GM13976 (cell line): ENCODE measurements around the gene DLGAP4.
A peak's percentile ranks its signal among the peaks of the same experiment; 100 is the strongest.

Experiments
- DNase-seq: peaks from one replicate; pipeline ENCODE4 v3.0.0; 2012; ENCODE audit warnings: low spot score
- in situ Hi-C: fragments of 300-500 bp; cut with MboI; formaldehyde crosslinking; loops from one replicate; pipeline ENCODE4 v1.12.0; 2022; ENCODE audit warnings: low sequenced_read_pairs, mixed read lengths, inconsistent platforms; ENCODE audit not compliant: unreplicated experiment
- TF ChIP-seq, protein P1 (sequence below): IDR thresholded peaks from 2 replicates; pipeline ENCODE4 v1.5.1; 2012; ENCODE audit warnings: borderline replicate concordance, mild to moderate bottlenecking; ENCODE audit not compliant: insufficient read depth; ENCODE audit errors: extremely low read depth, missing control alignments, control extremely low read depth

DLGAP4 gene

DNA sequence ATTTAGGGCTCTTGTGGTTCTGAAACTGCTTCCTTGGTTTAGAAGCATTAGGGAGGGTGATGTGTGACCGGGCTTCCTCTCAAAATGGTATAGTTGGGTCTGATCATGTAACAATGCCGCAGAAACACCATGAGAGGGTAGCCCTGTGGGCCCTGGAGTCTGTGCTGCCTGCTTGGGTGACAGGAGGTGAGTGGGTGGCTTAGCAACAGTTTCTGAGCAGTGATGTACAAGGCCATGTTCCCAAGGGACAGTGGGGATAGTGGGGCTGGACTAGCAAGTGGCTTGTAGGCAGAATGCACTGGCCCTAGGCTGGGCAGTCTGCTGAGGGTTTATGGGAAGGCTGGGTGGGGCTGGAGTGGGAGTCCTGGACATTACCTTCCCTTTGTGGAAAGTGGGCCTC is 128.2 kb downstream of the DLGAP4 start:
- DNase-seq = peak; percentile 42
- in situ Hi-C loops = loop anchor here (10.0 to 25.0 kb wide), 2 partner anchors 230 to 447 kb away; no protein-coding TSS in a partner anchor
- TF ChIP-seq, protein P1, sequence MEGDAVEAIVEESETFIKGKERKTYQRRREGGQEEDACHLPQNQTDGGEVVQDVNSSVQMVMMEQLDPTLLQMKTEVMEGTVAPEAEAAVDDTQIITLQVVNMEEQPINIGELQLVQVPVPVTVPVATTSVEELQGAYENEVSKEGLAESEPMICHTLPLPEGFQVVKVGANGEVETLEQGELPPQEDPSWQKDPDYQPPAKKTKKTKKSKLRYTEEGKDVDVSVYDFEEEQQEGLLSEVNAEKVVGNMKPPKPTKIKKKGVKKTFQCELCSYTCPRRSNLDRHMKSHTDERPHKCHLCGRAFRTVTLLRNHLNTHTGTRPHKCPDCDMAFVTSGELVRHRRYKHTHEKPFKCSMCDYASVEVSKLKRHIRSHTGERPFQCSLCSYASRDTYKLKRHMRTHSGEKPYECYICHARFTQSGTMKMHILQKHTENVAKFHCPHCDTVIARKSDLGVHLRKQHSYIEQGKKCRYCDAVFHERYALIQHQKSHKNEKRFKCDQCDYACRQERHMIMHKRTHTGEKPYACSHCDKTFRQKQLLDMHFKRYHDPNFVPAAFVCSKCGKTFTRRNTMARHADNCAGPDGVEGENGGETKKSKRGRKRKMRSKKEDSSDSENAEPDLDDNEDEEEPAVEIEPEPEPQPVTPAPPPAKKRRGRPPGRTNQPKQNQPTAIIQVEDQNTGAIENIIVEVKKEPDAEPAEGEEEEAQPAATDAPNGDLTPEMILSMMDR = no peak

DNA sequence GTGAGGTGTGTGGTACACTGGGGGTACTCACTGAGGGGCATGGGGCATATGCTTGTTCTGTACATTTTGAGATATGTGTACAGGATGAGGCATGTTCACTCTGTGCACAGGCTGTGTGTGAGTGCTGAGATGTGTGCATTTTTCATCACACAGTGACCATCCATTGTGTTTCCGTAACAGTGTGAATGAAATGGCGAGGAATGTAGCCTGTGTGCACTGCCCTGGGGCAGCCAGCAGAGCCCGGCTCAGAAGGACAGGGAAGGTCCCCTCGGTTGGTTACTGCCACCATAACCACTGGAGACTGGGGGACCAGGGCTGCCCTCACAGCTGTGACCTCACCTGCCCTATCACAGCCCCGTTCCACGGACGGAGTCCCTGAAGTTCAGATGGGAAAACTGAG is 129.0 kb downstream of the DLGAP4 start:
- TF ChIP-seq, protein P1 = no peak
- no peak for DNase-seq
- in situ Hi-C loops = loop anchor here (10.0 to 25.0 kb wide), 2 partner anchors 230 to 448 kb away; no protein-coding TSS in a partner anchor

DNA sequence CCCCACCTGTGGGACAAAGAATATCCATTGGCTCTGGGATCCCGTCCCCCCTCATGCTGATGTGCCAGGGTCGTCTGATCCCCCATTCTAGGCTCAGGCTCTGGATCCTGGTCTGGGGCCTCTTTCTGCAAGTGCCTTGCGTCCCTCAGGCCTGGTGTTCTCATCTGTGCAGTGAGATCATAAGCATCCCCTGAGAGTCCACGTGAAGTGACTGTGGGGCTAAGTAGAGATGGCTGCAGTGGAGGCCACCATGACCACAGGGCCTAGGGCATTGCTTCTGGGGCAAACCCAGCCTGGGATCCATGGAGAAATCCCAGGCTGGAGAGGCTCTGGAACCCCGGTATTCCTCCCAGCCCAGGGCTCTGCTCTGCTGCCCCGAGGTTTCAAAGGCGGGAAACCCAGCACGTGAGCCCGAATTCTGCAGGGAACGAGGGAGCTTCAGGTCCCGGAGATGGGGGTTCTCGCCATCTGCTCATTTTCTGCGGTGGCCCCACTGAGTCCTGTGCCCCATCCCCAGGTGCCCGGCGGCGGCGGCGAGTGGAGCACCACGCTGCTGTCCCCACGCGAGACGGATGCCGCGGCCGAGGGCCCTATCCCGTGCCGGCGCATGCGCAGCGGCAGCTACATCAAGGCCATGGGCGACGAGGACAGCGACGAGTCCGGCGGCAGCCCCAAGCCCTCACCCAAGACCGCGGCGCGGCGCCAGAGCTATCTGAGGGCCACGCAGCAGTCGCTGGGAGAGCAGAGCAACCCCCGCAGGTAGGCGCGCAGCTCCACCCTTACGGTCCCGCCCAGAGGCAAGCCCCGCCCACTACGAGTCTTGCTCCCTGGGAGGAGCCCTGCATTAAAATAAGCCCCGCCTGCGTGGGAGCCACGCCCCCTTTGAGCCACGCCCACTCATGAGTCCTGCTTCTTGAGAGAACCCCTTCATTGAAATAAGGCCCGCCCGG is 129.7 kb downstream of the DLGAP4 start:
- in situ Hi-C loops = loop anchor here (10.0 to 25.0 kb wide), 2 partner anchors 231 to 449 kb away; no protein-coding TSS in a partner anchor
- DNase-seq = peak; percentile 81

DNA sequence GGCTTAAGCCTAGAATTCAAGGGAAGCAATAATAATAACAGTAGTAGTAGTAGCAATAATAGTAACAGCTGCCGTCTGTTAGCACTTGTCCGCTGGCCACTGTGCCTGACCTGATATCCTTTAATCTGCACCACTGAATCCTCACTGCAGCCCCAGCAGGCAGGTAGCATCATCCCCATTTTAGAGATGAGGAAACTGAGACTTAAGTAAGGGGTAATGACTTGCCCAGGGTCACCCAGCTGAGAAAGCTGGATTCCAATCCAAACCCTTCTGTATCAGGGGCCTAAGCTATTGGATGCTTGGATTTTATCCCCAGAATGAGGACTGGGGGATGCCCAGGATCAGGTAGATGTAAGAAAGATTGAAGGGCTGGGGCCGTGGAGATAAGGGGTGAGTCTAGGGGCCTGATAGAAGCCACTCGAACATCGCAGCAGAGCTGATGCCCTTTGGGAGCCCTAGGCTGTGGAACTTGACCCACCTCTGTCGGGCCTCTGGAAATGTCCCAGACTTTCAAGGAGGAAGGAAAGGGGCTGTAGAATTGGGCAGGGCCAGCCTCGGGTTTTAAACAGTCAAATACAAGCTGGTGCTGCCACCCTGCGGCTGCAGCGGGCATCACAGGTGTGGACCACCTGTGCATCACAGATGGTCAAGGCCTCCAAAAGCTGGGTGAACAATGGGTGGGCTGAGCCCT is 133.0 kb downstream of the DLGAP4 start:
- peak; percentile 85 for DNase-seq
- in situ Hi-C loops = loop anchor here (10.0 to 25.0 kb wide), 2 partner anchors 234 to 452 kb away; no protein-coding TSS in a partner anchor
- TF ChIP-seq, protein P1 = peak; percentile 97

More for the DNA sequence above, 129.7 kb downstream of the DLGAP4 start:
- TF ChIP-seq, protein P1 = no peak

DNA sequence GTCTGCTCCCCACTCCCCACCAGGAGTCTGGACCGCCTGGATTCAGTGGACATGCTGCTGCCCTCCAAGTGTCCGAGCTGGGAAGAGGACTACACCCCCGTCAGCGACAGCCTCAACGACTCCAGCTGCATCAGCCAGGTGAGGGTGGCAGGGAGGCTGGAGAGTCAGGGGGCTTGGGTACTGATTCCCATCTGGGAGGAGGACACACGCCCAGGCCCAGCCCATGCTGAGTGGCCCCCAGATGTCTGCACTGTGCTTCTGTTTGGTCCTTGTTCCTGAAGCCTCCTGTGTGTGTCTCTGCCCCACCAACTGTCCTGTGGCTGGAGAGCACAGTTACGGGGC is 133.6 kb downstream of the DLGAP4 start:
- TF ChIP-seq, protein P1 = no peak
- DNase-seq = peak; percentile 34
- in situ Hi-C loops = loop anchor here (10.0 to 25.0 kb wide), 2 partner anchors 235 to 452 kb away; no protein-coding TSS in a partner anchor

DNA sequence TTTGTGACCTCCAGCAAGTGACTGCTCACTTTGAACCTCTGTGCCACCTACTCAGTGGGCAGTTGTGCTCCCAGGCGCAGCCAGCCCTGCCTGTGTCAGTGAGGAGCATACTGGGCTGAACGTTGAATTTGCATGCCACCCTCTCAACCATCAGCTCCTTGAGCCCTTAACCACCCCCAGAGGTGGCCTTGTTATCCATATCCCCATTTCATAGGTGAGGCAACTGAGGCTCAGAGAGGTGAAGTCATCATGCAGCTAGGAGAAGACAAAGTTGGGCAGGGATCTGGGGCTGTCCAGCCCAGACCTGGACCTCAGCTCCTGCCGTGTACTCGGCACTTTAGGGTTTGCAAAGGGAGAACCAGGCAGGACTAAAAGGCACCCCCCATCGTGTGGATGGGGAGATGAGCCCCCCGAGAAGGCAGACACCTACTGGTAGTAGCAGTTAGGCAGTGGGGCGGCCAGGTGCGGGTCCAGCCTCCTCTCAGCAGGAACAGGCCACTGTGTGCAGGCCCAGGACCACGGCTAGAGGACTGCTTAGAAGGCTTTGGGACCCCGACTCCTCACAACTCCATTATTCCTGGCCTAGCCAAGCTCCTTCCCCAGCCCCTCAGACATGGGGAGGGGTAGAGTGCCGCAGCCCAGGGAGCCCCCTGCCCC is 134.4 kb downstream of the DLGAP4 start:
- no peak for DNase-seq
- in situ Hi-C loops = loop anchor here (25.0 kb wide), 1 partner anchor 453 kb away; no protein-coding TSS in a partner anchor
- TF ChIP-seq, protein P1 = no peak
